ENCODE data around the gene MYH14.
"Not testable (repeated sequence)": the region's sequence is repeated elsewhere in the genome, so short reads cannot be mapped to it uniquely, and the experiment has no call there.

MYH14 gene

GRCh38 chr19:50328873-50329145 is 125.4 kb downstream of the MYH14 start:
- no peak overlapping the region for H3K4me3 ChIP-seq (ENCODE audit: low read depth, low read length)

GRCh38 chr19:50329146-50329925 is 125.9 kb downstream of the MYH14 start, which contains the start of gene KCNC3:
Gene KCNC3 (minus strand): TSS chr19:50329377. CDS start chr19:50329082, 295 bp downstream.
- H3K4me3 ChIP-seq (ENCODE audit: low read depth, low read length): peak within 1 kb of the TSS; percentile 14
- no peak for TF ChIP-seq CTCF (IDR thresholded peaks at IDR 0.05; ENCODE audit: low read depth, low read length, missing control alignments)
- in situ Hi-C loops (cut with HindIII; ENCODE audit: low sequenced_read_pairs): no loop called here
- DNase-seq (ENCODE audit: low read depth): peak; percentile 73

More at GRCh38 chr19:50328873-50329145, 125.4 kb downstream of the MYH14 start:
- no peak for TF ChIP-seq CTCF (IDR thresholded peaks at IDR 0.05; ENCODE audit: low read depth, low read length, missing control alignments)
- in situ Hi-C loops (cut with HindIII; ENCODE audit: low sequenced_read_pairs): no loop called here
- DNase-seq (ENCODE audit: low read depth): no peak

- in situ Hi-C loops (cut with HindIII; ENCODE audit: low sequenced_read_pairs); H3K4me3 ChIP-seq (ENCODE audit: low read depth, low read length): not testable (repeated sequence)
Measured at GRCh38 chr19:50329926-50330294, 126.5 kb downstream of the MYH14 start.

GRCh38 chr19:50330365-50331078 is 127.1 kb downstream of the MYH14 start:
- no peak overlapping the region for H3K4me3 ChIP-seq (ENCODE audit: low read depth, low read length)
- in situ Hi-C loops (cut with HindIII; ENCODE audit: low sequenced_read_pairs): no loop called here
- no peak for TF ChIP-seq CTCF (IDR thresholded peaks at IDR 0.05; ENCODE audit: low read depth, low read length, missing control alignments)
- DNase-seq (ENCODE audit: low read depth): no peak

More at GRCh38 chr19:50329926-50330294, 126.5 kb downstream of the MYH14 start:
- not testable (repeated sequence) for DNase-seq (ENCODE audit: low read depth)

GRCh38 chr19:50331221-50331993 is 128.0 kb downstream of the MYH14 start:
- no peak for TF ChIP-seq CTCF (IDR thresholded peaks at IDR 0.05; ENCODE audit: low read depth, low read length, missing control alignments)
- in situ Hi-C loops (cut with HindIII; ENCODE audit: low sequenced_read_pairs): no loop called here
- H3K4me3 ChIP-seq (ENCODE audit: low read depth, low read length): no peak overlapping the region
- DNase-seq (ENCODE audit: low read depth): no peak

GRCh38 chr19:50331994-50332243 is 128.5 kb downstream of the MYH14 start:
- no peak overlapping the region for H3K4me3 ChIP-seq (ENCODE audit: low read depth, low read length)
- in situ Hi-C loops (cut with HindIII; ENCODE audit: low sequenced_read_pairs): no loop called here
- TF ChIP-seq CTCF (IDR thresholded peaks at IDR 0.05; ENCODE audit: low read depth, low read length, missing control alignments): no peak
- DNase-seq (ENCODE audit: low read depth): no peak

All from astrocyte of the cerebellum (primary cell).